ENCODE data around the gene EFR3B.

GRCh38 chr2:25119263-25119662 lies 77.4 kb downstream of the EFR3B start:
- TF ChIP-seq ZNF3 (CRISPR knock-in tag; IDR thresholded peaks at IDR 0.05) (no peak), ZNF331 (CRISPR knock-in tag; IDR thresholded peaks at IDR 0.05) (no peak), RAD51 (IDR thresholded peaks at IDR 0.05; ENCODE audit: borderline replicate concordance) (no peak), PRDM4 (CRISPR knock-in tag; IDR thresholded peaks at IDR 0.05; ENCODE audit: borderline replicate concordance) (no peak), RFX5 (IDR thresholded peaks at IDR 0.05; ENCODE audit: low read depth, low read length) (no peak), BRF2 (CRISPR knock-in tag; IDR thresholded peaks at IDR 0.05) (no peak), TCF7L2 (IDR thresholded peaks at IDR 0.05; ENCODE audit: low read depth, low read length) (no peak), HCFC1 (IDR thresholded peaks at IDR 0.05; ENCODE audit: low read depth, low read length) (no peak)
